GM12873 (cell line): Measurements from ENCODE around the gene IFFO2.

ENCODE experiments used
- CTCF ChIP-seq: IDR thresholded peaks from 2 replicates; pipeline ENCODE4 v1.5.1; 2012; ENCODE audit warnings: low read depth, mild to moderate bottlenecking, moderate library complexity, low read length, control low read depth; ENCODE audit not compliant: insufficient read depth; ENCODE audit errors: missing control alignments

The IFFO2 gene

GRCh38 chr1:18921516-18922251, 34.8 kb downstream of the IFFO2 start:
- TF ChIP-seq CTCF: no peak

- no peak for TF ChIP-seq CTCF
Observed at GRCh38 chr1:18920931-18921330, 35.5 kb downstream of the IFFO2 start.

GRCh38 chr1:18919956-18920355, 36.5 kb downstream of the IFFO2 start:
- TF ChIP-seq CTCF: no peak

GRCh38 chr1:18919197-18919905, 37.1 kb downstream of the IFFO2 start:
- no peak for TF ChIP-seq CTCF

GRCh38 chr1:18918417-18918816, 38.1 kb downstream of the IFFO2 start:
- TF ChIP-seq CTCF: no peak

GRCh38 chr1:18917071-18917799, 39.2 kb downstream of the IFFO2 start:
- no peak for TF ChIP-seq CTCF

- no peak for TF ChIP-seq CTCF
Observed at GRCh38 chr1:18915341-18915740, 41.1 kb downstream of the IFFO2 start.
